ENCODE measurements around the gene SMIM23.

DNA sequence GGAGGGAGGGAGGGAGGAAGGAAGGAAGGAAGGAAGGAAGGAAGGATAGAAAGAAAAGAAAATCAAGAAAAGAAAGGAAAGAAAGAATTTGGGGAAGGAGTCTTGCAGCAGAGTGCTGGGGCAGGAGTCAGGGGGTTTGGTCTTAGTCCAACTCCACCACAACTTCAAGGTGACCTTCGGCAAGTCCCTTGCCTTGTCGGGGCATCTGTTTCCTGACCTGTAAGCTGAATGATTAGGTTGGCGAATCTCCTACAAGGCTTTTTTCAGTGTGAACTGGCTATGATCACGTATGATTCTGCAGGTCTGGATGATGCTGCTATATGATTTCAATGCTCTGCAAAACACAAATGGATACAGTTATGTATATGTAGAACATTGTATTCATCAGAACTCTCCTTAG, 20.1 kb downstream of the SMIM23 start:
- TF ChIP-seq, protein P1, sequence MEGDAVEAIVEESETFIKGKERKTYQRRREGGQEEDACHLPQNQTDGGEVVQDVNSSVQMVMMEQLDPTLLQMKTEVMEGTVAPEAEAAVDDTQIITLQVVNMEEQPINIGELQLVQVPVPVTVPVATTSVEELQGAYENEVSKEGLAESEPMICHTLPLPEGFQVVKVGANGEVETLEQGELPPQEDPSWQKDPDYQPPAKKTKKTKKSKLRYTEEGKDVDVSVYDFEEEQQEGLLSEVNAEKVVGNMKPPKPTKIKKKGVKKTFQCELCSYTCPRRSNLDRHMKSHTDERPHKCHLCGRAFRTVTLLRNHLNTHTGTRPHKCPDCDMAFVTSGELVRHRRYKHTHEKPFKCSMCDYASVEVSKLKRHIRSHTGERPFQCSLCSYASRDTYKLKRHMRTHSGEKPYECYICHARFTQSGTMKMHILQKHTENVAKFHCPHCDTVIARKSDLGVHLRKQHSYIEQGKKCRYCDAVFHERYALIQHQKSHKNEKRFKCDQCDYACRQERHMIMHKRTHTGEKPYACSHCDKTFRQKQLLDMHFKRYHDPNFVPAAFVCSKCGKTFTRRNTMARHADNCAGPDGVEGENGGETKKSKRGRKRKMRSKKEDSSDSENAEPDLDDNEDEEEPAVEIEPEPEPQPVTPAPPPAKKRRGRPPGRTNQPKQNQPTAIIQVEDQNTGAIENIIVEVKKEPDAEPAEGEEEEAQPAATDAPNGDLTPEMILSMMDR (conservative IDR thresholded peaks at IDR 0.05 in 1 of 2, IDR thresholded peaks at IDR 0.05 in 1 of 2; ENCODE audit: low read depth in 1 of 2, low read length in 2 of 2), result no peak
- no peak for TF ChIP-seq EZH2 (IDR thresholded peaks at IDR 0.05; ENCODE audit: low read length, missing control alignments)

Measured in fibroblast of lung (primary cell).